Jurkat, Clone E6-1 (cell line): ENCODE measurements around the gene RPS14.
A peak's percentile ranks its signal among the peaks of the same experiment; 100 is the strongest.
"Not testable (repeated sequence)": the region's sequence is repeated elsewhere in the genome, so short reads cannot be mapped to it uniquely, and the experiment has no call there.

Experiments
- DNase-seq: peaks from one replicate; pipeline ENCODE4 v3.0.0-alpha.2; 2011; ENCODE audit warnings: low read depth, low spot score
- H3K4me3 ChIP-seq: 2 replicates; pipeline ENCODE4 v1.5.1; 2011; ENCODE audit warnings: mild to moderate bottlenecking, low read length, control low read depth, moderate library complexity

Gene RPS14

DNA sequence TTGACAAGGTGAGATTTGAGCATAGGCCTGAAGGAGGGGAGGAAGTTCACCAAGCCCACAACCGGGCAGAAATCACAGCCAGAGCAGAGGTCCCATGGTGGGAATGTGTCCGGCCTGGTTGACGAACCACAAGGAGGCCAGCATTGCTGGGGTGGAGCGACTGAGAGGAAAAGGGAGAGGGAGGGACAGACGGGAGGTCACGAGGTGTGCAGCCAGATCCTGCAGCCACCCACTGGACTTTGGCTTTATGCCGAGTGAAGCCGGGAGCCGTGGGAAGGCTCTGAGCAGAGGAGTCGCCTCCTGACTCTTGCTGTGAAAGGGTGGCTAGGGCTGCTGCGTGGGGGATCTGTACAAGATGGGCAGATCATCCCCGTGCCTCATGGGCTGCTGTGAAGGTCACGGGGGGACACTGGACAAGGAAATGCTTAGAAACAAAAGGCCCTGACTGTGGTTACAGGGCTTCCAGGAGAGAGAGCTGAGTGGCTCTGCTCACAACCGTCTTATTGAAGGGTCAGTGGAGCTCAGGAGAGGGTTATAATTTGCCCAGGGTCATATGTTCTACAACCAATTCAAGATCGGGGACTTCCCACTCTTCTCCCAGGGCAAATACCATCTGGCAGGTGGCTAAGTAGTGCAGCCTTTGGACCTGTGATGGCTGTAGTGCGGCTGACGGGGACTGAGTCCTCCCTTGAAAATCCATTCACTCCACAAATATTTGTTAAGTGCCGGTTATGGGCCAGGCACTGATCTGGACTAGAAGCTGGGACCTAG is 21.2 kb downstream of the RPS14 start:
- no peak for DNase-seq

DNA sequence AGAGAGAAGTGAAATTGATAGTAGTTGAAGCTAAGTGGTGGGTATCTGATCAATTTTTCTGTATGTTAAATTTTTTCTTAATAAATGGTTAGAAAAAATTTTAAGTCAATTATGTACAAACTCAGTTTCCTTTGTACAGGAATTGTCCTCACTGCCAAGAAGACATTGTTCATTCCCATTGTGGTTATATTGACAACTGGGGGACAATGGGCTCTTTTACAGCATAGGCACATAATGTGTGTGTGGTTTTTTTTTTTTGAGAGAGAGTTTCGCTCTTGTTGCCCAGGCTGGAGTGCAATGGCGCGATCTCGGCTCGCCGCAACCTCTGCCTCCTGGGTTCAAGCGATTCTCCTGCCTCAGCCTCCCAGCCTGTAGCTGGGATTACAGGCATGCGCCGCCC is 23.4 kb downstream of the RPS14 start:
- not testable (repeated sequence) for DNase-seq, H3K4me3 ChIP-seq

More for the DNA sequence above, 21.2 kb downstream of the RPS14 start:
- H3K4me3 ChIP-seq: no peak overlapping the region

DNA sequence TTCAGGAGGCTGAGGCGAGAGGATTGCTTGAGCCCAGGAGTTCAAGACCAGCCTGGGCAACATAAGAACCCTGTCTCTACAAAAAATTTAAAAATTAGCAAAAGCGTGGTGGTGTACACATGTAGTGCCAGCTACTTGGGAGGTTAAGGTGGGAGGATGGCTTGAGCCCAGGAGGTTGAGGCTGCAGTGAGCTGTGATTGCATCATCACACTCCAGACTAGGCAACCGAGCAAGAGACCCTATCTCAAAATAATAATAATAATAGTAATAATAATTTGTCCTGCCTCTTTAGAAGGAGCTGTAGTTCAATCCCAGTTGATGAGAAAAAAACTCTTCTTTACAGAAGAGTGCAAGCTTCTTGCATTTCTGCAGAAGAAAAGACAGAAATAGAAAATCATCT is 26.8 kb downstream of the RPS14 start:
- no peak overlapping the region for H3K4me3 ChIP-seq
- DNase-seq: no peak

DNA sequence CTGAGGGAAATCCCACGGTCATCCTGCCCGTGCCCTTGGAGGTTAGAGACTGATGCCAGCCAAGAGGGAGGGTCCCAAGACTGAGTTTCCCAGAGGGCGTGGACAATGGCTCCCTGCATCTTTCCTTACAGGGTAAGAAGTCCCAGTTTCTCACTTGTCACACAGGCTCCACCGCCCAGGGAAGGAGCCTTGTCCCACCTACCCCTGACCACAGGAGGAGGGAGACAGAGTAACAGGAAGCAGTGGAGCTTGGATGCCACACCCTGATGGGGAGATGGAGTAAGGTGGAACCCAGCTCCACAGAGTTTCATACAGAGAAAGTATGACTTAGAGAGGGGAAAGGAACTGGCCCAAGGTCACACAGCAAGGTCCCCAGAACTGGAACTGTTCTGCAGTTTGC is 27.5 kb downstream of the RPS14 start:
- no peak for DNase-seq
- no peak overlapping the region for H3K4me3 ChIP-seq

DNA sequence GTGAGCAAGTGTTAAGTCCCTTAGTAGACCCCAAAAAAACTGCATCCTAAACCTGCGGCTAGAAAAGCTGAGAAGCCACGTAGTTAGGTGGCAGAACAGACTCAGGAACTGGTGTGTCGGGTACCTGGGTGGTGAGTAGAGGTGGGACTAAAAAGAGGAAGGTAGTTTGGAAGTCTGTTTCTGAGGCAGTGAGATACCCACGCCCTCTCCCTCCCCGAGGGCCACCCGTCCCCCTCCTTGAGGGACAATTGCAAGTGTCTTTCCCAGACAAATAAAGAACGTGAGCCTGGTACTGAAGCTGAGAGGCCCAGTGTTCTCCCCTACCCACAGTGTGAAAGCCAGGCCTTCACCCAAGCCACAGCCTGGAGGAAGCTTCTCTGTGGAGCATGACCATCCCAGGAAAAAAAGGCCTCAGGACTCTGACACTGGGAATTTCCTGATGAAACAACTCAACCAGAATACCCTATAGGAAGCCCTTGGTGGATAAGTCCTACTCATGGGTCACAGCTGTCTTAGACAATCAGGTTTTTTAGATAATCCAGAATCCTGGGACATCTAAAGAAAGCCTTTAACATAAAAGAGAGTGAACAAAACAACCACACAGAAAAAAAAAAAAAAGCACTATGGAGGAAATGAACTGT is 29.8 kb downstream of the RPS14 start:
- no peak overlapping the region for H3K4me3 ChIP-seq
- no peak for DNase-seq

DNA sequence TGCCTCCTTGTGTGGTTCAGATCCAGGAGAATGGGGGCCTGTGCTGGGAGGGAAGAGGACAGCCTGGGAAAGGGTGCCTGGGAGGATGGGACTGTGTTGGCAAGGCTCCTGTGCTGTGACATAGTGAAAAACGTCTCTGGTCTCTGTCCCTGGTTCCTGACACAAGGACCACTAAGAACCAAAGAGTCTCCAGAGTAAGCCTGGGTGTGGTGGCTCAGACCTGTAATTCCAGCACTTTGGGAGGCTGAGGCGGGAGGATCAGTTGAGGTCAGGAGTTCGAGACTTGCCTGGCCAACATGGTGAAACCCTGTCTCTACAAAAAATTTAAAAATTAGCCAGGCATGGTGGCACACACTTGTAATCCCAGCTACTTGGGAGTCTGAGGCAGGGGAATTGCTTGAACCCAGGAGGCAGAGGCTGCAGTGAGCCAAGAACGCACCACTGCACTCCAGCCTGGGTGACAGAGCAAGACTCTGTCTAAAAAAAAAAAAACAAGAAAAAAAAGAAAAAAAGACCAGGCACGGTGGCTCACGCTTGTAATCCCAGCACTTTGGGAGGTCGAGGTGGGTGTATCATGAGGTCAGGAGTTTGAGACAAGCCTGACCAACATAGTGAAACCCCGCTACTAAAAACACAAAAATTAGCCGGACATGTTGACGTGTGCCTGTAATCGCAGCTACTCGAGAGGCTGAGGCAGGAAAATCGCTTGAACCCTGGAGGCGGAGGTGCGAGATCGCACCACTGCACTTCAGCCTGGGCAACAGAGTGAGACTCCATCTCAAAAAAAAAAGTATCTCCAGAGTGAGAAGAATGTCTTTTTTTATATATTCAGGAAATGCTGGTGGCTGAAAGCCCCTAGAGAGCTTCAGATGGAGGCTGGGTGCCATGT is 35.4 kb downstream of the RPS14 start:
- not testable (repeated sequence) for DNase-seq, H3K4me3 ChIP-seq

DNA sequence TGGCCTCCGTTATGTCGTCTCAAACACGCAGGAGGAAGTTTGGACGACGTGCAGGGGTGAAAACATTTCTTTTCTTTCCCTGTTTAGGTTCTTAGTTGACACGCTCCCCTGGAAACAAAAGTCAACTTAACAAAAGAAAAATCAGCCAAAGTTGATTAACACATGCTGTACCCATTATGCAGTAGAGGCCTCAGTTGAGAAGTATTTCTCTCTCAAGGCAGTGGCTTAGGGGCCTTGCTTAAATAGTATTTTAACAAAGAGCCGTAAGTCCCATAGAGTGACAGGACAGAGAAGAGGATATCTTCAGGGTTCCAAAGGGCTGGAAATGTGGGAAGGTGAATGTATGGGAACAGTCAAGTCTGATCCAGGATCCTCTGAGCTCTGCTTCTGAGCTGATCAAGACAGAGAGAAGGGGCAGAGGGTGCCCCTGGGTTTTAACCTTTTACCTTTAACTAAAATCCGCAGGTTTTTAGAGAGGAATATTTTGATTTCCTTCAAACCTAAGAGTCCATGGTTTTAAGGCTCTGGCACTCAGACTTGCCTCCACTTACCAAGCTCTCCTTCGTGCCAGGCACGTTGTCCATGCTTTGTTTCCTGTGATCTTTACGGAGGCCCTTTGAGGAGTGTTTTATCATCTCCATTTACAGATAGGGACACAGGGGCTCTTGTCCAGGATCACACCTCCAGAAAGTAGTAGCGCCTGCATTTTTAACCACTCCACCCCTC is 36.2 kb downstream of the RPS14 start:
- no peak overlapping the region for H3K4me3 ChIP-seq
- DNase-seq: no peak

DNA sequence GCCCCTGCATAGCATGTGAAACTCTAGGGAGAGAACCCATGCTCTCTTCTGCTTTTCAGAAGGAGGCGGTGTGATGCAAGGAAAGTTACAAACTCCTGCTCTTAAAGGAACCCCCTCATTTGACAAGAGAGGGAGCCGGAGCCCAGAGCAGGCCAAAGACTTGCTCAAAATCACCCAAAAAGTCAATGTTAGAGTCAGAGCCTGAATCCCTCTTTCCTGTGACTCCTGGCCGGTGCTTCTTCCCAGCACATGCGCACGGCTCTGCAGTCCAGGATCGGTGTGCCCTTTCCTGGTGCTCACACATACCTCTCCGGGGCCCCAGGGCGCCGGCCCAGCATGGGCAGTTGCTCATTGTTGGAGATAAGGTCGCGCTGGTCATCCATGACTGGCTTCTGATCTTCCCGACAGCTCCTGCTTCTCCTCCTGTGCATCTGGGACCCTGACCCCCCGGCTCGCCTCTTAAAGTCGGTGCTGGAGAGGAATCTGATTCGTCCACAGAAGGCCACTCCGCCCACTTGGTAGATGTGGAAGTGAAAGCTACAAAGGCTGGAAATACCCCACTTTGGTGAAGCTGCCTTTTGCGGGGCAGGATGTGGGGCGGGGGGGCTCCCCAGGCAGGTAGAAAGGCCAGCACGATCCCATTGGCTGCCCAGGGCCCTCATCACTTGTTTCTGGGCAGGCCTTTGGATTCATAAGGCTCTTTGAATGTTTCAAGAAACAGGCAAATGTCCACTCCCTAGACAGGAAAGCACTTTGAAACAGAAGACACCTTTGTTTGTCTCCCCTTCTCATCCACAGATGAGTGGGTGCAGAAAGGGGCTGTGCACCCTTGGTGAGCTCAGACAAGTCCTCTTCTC is 37.0 kb downstream of the RPS14 start, which contains the start of gene CD74:
Gene CD74 (minus strand): TSS at position 592 of the 857 bp plus-strand sequence. CDS start 161 bp downstream, at position 431.
- DNase-seq: no peak
- H3K4me3 ChIP-seq: no peak within 1 kb of the TSS

DNA sequence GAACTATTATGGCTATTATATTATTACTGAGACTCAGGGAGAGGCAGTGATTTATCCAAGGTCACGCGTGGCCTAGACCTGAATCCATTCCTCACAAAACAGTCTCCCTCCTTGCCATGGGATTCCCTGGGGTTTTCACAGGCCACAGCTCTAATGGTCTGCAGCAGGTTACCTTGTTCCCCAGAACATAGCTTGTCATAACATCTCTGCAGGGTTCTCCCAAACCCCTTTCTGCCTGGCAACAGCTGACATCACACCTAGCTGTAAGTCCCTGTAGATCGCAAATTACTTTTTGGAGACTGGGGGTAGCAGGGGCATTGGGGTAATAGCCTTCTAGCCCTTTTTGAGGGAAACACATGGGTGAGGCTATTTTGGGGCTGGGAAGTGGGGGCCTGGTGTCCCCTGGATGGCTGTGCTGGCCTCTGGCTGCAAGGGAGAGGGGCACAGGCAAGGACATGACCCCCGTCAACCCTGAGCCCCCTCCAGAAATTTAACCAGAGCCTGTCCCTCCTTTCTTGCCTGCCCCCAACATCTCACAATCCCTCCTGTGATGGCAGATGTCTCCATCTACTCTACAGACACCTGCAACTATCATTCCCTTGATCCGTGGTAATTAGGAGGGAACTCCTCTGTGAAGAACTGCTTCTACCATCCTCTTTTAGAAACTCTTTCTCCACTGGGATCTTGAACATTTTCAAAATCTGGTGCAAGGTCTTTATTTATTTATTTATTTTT is 38.1 kb downstream of the RPS14 start:
- H3K4me3 ChIP-seq: no peak overlapping the region
- DNase-seq: no peak

DNA sequence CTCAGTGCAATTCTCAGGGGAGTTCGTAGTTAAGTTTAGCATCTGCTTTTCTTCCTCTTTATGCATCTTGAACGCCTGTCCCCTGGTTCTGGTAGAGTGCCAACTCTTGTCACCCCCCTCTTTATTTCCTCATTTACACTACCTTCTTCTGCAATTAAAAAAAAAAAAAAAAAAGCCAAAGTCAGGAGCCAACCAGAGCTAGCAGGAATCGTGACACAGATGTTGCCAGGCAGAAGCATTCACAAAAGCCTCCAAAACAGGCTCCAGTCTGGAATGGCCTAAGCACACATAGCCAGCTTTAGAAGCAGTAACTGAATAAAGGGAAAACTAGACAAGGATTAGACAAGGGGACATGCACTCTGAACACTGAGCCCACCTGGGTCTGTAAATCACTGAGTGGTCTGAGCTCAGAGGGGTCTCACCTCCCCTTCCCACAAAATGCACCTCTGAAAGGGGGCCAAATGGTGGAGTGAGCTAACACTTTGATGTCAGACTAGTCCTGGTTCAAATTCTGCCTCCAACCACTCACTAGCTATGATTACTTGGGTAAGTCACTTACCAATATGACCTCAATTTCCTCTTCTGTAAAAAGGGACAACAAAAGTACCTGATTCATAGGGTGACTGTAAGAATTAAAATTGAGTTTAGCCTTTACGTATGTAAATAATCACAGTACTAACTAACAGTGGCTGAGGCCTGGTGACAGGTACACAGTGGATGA is 38.9 kb downstream of the RPS14 start:
- H3K4me3 ChIP-seq: no peak overlapping the region
- peak; percentile 57 for DNase-seq

DNA sequence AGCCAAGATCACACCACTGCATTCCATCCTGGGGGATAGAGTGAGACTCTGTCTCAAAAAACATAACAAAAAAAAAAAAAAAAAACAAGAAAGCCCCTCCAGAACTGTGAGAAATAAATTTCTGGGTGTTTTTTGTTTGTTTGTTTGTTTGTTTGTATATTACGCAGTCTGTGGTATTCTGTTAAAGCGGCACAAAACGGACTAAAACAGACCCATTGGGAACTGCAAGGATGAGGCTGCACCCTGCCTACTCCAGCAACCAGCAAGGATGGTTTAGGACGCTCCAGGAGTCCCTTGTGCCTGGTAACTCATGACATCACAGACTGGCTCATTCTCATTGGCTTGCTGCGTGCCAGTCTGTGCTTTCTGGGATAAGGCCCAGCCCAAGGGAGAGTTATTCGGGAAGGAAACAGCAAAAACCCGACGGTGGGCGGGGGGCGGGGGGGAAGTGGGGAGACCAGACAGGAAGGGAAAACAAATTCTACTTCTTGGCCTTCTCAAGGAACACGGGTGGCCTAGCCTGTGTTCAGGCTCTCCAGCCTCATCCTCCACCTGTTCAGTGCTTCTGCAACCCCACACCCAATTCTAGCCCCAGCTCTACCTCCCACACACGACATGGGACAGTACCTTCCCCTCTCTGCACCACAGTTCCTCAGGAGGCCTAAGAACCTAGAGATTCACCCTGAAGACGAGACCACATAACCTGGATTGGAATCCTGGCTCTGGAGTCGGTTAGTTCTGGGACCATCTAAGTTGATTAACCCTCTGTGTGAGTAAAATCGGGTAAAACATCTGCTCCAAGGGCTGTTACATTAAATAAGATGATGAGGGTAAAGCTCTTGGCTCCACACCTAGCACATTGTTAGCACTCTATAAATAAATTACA is 39.7 kb downstream of the RPS14 start:
- DNase-seq: peak; percentile 56
- no peak overlapping the region for H3K4me3 ChIP-seq

DNA sequence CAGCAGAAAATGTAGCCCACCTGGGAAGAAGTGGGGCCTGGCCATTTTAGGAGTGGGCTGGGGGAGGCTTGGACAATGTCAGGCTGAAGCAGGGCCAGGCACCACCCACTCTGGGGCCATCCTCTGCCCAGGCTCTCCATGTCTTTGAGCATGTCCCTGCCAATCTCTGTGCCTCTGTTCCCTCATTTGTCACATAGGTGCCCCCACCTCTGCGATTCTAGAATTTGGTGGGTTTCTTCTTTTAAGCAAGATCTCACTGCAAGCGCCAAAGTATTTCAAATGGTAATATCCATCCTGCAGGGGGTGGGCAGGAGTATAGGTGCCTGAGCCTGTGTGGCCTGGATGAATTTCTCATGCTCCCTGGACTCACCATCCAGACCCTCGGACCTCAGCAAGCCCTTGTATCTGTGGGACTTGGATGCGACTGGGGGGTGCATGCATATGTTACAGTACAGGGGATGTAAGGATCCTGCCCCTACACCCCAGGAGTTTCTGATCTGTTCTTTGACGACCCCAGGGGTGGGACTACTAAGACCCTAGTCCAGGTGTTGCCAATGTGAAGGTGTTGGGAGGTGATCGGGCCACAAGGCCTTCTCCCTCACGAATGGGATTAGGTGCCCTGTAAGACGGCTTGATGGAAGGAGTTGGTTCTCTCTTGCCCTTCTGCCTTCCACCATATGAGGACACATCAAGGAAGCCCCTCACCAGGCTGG is 41.2 kb downstream of the RPS14 start:
- DNase-seq: no peak
- H3K4me3 ChIP-seq: no peak overlapping the region

DNA sequence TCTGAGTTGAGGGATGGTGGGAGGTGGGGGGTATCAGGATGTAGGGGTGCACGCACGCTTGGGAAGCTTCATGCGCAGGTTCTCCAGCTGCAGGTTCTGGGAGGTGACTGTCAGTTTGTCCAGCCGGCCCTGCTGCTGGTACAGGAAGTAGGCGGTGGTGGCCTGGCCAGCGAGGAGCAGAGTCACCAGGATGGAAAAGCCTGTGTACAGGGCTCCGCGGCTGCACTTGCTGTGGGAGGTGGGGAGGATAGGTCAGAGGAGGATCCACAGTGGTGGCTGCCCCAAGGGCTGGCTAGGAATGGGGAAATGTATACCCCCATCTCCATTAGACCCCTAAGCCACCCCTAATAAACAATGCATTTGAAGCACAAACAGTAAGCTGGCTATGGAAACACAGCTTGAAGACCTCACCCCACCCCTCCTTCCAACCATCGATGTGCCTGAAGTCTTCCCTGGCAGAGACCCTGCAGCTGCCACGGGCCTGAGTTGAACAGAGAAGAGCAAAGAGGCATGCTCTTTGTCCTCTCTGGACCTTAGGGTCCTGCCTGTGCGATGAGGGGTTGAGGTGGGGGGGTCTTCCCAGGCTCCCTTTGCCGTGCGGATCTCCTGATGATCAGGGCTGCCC is 42.3 kb downstream of the RPS14 start:
- no peak for DNase-seq
- no peak overlapping the region for H3K4me3 ChIP-seq

DNA sequence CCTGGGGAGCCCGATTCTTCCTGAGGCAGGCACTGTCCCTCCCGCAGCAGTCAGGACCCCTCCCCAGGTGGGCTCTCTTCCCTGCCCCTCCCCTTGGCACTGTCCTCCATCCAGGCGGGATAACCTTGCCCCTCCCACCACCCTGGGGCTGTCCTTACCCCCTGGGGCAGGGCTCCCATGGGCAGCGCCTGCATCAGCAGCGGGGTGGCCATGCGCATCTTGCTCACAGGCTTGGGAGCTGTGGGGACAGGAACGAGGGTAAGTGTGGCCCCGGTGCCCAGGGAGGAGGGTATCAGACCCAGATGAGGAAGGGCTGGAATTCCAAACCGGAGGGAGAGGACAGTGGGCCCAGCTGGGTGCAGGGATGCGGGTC is 42.8 kb downstream of the RPS14 start:
- DNase-seq: no peak
- H3K4me3 ChIP-seq: no peak overlapping the region

DNA sequence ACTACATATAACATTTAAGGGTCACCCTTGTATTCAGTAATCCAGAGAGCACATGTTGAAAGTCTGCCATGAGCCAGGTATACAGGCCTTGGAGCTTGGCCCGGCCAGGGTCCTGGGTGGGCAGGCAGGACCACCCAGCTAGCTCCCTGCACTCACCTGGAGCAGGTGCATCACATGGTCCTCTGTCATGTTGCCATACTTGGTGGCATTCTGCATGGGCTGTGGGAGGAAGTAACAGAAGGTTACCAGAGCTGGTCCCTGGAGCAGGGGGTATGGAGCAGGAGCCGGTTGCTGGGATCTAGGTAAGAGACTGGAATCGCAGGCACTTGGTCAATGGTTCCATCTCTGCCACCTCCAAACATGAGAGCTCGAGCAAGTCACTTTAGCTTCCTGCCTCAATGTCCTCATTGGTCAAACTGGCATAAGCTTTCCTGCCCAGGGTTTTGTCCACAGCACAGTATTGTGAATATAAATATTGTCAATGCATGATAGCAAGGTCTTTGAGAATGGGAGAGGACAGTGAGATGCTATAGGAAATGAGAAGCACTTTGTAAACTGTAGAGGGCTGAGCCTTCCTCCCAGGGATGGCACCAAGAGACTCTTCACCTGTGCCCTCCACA is 43.3 kb downstream of the RPS14 start:
- DNase-seq: no peak
- H3K4me3 ChIP-seq: no peak overlapping the region
